GM19099 (cell line): ENCODE data around the gene PLCZ1.

ENCODE experiments used
- POLR2A ChIP-seq: IDR thresholded peaks from 3 replicates; pipeline ENCODE4 v1.6.1; 2011; ENCODE audit warnings: low read depth; ENCODE audit not compliant: insufficient read length; ENCODE audit errors: extremely low read depth

Gene PLCZ1, protein sequence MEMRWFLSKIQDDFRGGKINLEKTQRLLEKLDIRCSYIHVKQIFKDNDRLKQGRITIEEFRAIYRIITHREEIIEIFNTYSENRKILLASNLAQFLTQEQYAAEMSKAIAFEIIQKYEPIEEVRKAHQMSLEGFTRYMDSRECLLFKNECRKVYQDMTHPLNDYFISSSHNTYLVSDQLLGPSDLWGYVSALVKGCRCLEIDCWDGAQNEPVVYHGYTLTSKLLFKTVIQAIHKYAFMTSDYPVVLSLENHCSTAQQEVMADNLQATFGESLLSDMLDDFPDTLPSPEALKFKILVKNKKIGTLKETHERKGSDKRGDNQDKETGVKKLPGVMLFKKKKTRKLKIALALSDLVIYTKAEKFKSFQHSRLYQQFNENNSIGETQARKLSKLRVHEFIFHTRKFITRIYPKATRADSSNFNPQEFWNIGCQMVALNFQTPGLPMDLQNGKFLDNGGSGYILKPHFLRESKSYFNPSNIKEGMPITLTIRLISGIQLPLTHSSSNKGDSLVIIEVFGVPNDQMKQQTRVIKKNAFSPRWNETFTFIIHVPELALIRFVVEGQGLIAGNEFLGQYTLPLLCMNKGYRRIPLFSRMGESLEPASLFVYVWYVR

GRCh38 chr12:18737819-18738218 is at the start of gene PLCZ1, which contains the start of gene CAPZA3:
TSS of gene PLCZ1 (minus strand) at chr12:18738012. CDS start at chr12:18737371, 641 bp downstream.
TSS of gene CAPZA3 (plus strand) at chr12:18738119. CDS start at chr12:18738269, 150 bp downstream.
- TF ChIP-seq POLR2A: no peak

DNA sequence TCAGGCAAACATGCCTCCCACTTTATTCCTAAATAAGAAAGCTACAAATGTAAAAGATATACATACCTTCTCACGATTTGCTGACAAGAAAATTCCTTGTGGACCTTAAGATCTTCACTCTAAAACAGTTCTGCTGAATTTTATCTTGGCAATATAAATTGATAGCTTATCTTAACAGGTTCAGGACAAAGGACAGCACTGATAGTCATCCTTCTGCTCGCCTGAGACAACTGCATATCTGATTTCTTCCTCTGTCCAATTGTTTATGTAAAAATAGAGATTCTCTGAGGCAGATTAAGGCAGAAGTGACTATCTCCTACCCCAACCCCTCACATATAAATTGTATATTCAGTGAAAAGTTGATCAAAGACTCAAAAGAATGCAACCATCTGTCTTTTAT is 45.0 kb upstream of the PLCZ1 start:
- TF ChIP-seq POLR2A: no peak

- TF ChIP-seq POLR2A: no peak
Measured at GRCh38 chr12:18755341-18755740, 17.5 kb upstream of the PLCZ1 start.

GRCh38 chr12:18754124-18754707 is 16.4 kb upstream of the PLCZ1 start:
- no peak for TF ChIP-seq POLR2A

- TF ChIP-seq POLR2A: no peak
Measured at GRCh38 chr12:18753481-18754123, 15.8 kb upstream of the PLCZ1 start.

DNA sequence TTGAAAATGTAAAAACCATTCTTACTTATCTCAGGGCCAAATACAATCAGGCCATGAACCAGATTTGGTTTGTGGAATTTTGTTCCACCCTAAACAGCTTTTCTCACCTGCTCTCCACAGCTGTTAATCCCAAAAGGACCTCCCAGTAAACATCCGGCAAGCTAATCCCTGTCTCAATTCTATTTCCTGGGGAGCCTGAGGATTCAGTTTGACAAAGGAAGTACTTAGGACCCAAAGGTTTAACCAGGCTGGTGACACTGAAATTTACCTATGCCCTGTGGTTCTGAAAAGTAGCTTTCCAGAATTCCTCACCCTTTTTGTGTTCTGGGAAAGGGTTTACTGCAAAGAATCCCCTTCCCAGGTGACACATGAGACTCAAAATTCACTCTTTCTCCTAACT is 15.1 kb upstream of the PLCZ1 start:
- no peak for TF ChIP-seq POLR2A

DNA sequence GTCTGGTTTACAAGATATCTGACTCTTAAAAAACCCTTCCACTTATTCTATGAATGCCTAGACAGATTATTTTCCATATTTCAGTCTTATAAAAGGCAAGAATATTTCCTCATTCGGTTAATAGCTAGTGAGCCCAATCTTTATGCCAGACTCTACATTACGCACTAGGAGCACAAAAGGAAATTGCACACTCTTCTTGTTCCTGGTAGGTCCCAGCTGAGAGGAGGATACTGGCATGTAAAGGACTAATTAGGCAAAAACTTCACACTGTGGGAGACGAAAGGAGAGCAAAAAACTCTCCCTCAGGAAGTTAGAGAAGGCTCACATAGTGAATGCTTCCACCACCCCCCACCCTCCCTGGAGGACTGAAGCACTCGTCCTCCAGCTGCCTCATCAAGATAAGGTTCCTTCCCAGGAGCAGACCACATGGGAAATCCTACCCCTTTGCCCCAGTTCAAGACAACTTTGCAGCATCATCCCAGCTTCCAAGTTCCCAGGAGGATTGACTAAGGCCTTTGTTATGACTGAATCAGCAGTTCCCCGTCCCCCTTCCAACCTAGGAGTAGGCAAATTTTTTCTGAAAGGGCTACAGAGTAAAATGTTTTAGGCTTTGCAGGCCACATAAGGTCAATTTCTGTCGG is 14.6 kb upstream of the PLCZ1 start:
- no peak for TF ChIP-seq POLR2A

DNA sequence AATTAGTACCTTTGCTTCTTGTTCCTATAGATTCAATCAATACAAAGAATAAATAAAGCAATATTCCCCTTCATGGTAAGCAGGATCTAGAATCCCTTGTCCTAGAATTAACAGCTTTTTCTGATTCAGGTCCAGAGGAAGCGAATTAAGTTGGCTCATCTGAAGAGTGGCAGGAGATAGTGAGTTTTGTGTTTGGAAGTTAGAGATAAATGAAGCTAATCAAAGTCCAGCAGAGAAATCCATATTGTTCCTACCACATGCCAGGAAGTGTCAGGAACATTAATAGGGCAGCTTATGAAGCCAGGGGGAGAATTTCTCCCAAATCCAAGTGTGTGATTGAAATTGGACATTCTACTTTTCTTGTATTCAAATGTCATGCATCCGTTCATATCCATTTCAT is 14.1 kb upstream of the PLCZ1 start:
- no peak for TF ChIP-seq POLR2A

DNA sequence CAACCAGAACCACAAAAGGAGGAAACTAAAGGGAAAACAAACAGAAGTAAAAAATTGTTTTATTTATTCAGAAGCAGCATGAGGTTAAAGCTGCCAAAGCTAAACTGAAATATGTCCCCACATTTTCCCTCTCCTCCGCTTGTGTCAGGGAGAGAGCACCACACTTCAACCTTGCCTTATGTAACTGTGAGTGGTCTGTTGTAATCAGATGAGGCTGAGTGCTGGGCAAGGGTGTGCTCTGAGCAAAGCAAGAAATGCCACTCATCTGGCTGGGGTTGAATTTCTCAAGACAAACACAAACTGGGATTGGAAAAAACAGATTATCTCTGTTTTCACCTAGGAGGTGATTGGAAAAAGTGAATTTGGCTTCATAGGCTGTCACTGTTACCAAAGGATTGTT is 12.3 kb upstream of the PLCZ1 start:
- TF ChIP-seq POLR2A: no peak

DNA sequence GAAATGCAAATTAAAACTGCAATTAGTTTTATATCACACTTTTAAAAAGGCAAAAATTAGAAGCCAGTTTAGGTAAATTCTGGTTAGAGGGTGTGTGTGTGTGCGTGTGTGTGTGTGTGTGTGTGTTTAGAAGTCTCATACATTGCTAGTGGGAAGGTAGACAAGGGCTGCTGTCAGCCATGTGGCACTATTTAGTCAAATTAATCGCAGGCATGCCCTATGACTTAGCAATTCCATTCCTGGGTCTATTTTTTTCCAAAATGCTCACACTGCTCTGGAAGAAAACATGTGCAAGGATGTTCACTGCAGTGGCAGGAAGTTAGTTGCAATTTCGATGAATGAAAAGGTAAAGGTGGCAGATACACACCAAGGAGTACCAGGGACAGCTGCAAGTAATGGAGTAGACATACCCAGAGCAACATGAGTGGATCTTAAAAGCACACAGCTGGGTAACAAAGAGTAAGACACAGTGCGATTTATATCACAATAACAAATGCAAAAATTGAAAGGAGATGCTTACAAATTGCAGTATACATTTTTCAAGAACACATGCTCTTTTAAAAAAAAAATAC is 11.7 kb upstream of the PLCZ1 start:
- TF ChIP-seq POLR2A: no peak

DNA sequence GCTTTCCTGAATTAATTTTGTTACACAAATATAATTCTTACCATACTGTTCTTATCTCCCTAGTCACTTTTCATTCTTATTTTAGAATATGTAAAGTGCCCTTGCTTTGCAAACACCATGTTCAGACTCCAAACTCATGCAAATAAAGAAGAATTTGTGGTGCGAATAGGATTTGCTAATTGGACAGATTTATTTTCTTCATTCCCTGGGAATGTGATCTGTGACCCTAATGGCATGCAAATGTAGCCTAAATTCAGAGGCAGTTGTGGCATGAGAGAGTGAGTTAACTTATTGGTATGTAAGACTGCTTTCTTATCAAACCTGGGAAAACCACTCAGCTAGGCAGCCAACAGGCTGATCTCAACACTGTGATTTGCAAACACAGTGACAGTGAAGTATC is 10.1 kb upstream of the PLCZ1 start:
- no peak for TF ChIP-seq POLR2A

DNA sequence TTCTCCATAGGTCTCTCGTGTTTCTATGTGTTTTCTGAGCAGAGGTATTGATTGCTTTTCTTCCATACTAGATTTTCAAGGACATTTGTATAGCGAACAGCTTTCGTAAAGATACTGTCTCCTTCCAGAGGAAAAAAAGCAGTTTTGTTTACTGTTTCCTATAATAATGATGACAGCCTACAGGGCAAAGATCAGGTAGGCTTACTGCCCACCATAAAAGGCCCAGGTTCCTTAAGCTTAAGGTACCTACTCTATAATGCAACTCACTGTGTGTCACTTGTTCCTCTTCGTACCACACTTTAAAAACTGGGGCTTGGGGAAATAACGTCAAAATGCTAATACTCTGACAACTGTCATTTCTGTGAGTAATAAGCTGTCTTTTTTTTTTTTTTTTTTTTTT is 6.7 kb downstream of the PLCZ1 start:
- no peak for TF ChIP-seq POLR2A

DNA sequence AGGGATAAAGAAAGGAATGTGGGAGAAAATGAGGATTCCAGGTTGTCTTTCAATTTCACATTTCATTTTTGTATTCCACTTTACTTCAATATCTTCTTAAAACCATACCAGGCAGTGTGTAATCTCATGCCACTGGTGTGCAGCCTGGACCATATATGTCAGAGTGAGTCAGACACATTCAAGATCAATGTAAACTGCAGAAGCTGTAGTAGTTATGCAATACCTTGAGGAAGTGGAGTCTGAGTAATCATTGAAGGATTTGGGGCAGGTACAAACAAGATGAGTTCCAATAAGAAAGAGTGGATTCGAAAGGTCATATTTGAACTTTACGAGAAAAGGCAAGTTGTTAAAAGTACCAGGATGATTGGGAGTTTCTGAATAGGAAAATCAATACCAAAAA is 14.1 kb downstream of the PLCZ1 start:
- no peak for TF ChIP-seq POLR2A

- TF ChIP-seq POLR2A: no peak
Measured at GRCh38 chr12:18721452-18721851, 16.4 kb downstream of the PLCZ1 start.

GRCh38 chr12:18720690-18721089 is 17.1 kb downstream of the PLCZ1 start:
- no peak for TF ChIP-seq POLR2A

- TF ChIP-seq POLR2A: no peak
Measured at GRCh38 chr12:18719922-18720510, 17.8 kb downstream of the PLCZ1 start.
